Liver (tissue), 3 donors: ENCODE data around the gene SCLY.

ENCODE experiments used
- CTCF ChIP-seq: fragments of 150-350 bp; IDR thresholded peaks from 2 replicates; pipeline ENCODE4 v1.5.1; 2017; ENCODE audit warnings: improper control_type of control experiment, low read depth, low read length; ENCODE audit not compliant: missing input control
- EGR1 ChIP-seq, 2 donors: IDR thresholded peaks; 2 replicates each; pipeline ENCODE4 v1.6.1; 2016 to 2018; ENCODE audit warnings: antibody characterized with exemption in 2 of 2, low read depth in 2 of 2
- GABPA ChIP-seq, 2 donors: IDR thresholded peaks in 1 of 2; conservative IDR thresholded peaks in 1 of 2; 2 replicates each; pipeline ENCODE4 v1.6.1; 2016; ENCODE audit warnings: antibody characterized with exemption in 2 of 2, mild to moderate bottlenecking in 1 of 2, moderate library complexity in 1 of 2
- JUND ChIP-seq, 2 donors: IDR thresholded peaks; 2 replicates each; pipeline ENCODE4 v1.6.1; 2016; ENCODE audit warnings: antibody characterized with exemption in 2 of 2
- MAX ChIP-seq: IDR thresholded peaks from 2 replicates; pipeline ENCODE4 v1.6.1; 2016; ENCODE audit warnings: antibody characterized with exemption
- REST ChIP-seq: IDR thresholded peaks from 2 replicates; pipeline ENCODE4 v1.6.1; 2016; ENCODE audit warnings: antibody characterized with exemption, mild to moderate bottlenecking
- RXRA ChIP-seq, 2 donors: IDR thresholded peaks; 2 replicates each; pipeline ENCODE4 v1.6.1; 2017 to 2018; ENCODE audit warnings: antibody characterized with exemption in 2 of 2, mild to moderate bottlenecking in 1 of 2
- SP1 ChIP-seq: IDR thresholded peaks from 2 replicates; pipeline ENCODE4 v1.6.1; 2018; ENCODE audit warnings: antibody characterized with exemption, mild to moderate bottlenecking
- YY1 ChIP-seq: IDR thresholded peaks from 2 replicates; pipeline ENCODE4 v1.6.1; 2016; ENCODE audit warnings: antibody characterized with exemption, mild to moderate bottlenecking
- ZBTB33 ChIP-seq: IDR thresholded peaks from 2 replicates; pipeline ENCODE4 v1.6.1; 2016; ENCODE audit warnings: antibody characterized with exemption
- donor health status: healthy.
- donor health status: healthy.

- no peak for TF ChIP-seq CTCF
- no peak for TF ChIP-seq YY1
- no peak for TF ChIP-seq REST
- TF ChIP-seq RXRA (IDR thresholded peaks at IDR 0.05), result no peak
- no peak for TF ChIP-seq GABPA (IDR thresholded peaks at IDR 0.05 in 1 of 2, conservative IDR thresholded peaks at IDR 0.05 in 1 of 2)
- no peak for TF ChIP-seq EGR1 (IDR thresholded peaks at IDR 0.05; ENCODE audit: low read depth in 2 of 2)
- no peak for TF ChIP-seq SP1
- no peak for TF ChIP-seq MAX
- no peak for TF ChIP-seq ZBTB33
- TF ChIP-seq JUND (IDR thresholded peaks at IDR 0.05), result no peak
These were observed 86.2 kb downstream of the SCLY start for GRCh38 chr2:238146884-238147544.
